SK-N-DZ (cell line): ENCODE results near the gene ADAMTSL1.
"Not testable (repeated sequence)": the region's sequence is repeated elsewhere in the genome, so short reads cannot be mapped to it uniquely, and the experiment has no call there.

Experiments
- DNase-seq: peaks from one replicate; pipeline ENCODE4 v3.0.0-alpha.2; 2015; ENCODE audit warnings: low spot score

Gene ADAMTSL1

DNA sequence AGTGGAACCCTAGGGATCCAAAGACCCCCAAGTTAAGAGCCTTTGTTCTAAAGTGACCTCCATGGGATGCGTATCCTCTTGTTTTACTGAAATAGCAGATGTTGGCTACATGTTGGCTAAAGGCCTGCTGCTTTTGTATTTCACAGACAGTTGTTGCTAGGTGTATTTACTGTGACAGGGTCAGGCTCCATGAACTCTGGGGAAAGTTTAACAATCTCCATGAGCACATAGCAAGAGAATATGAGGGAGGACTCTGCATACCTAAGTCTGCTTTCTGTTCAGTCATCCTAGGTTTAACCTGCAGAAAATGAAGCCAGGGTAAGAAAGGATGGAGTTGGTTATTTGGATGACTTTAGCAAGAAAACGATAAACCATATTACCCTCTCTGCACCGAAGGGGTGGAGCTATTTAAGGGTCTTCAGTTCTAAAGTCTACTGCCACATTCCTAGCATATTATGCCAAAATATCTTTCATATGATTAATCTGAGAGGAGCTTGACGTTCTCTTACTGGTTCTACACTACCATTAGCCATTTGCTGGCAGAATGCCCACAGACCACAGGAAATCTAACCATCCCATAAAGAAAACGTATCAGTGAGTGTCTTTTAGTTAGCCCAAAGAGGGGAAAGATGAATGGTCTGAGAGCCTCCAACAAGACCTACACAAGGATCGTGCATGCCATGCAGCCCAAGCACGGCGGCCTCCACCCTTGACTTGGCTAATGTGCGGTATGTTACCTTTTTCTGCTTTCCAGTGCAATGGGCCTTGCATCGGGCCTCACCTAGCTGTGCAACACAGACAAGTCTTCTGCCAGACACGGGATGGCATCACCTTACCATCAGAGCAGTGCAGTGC, 431.3 kb downstream of the ADAMTSL1 start:
- DNase-seq: no peak

DNA sequence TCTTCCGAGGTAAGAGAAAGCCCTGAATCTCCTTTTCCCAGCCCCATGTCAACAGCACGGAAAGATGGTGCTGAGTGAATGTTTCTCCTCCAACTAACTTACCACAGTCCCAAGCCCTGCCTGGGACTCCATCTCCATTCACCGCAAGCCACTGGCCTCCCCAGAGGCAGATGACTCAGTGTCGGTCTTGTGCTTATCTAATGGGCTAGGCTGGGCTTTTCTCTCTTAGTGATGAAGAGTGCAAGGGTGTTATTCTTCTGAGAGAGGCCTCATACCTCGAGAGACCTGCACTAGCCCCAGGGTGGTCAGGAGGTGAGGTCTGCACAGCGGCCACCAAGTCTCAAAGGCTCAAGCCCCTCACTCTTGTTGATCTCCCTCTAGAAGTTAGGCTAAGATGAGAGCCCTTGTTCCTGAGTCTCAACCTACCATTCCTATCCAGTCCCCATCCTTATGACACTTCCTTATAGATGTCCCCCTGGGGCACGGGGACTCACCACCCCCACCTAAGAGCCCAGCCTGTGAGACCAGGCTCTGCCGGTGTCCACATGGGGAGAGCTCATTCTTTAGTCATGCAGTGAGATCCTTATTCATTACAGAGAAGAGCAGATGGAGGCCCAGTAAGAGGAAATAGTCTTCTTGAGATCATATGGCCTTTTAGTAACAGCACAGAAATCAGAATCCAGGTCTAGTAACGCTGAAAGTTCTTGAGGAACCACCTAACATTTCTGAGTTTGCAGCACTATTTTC, 432.1 kb downstream of the ADAMTSL1 start:
- DNase-seq: no peak

DNA sequence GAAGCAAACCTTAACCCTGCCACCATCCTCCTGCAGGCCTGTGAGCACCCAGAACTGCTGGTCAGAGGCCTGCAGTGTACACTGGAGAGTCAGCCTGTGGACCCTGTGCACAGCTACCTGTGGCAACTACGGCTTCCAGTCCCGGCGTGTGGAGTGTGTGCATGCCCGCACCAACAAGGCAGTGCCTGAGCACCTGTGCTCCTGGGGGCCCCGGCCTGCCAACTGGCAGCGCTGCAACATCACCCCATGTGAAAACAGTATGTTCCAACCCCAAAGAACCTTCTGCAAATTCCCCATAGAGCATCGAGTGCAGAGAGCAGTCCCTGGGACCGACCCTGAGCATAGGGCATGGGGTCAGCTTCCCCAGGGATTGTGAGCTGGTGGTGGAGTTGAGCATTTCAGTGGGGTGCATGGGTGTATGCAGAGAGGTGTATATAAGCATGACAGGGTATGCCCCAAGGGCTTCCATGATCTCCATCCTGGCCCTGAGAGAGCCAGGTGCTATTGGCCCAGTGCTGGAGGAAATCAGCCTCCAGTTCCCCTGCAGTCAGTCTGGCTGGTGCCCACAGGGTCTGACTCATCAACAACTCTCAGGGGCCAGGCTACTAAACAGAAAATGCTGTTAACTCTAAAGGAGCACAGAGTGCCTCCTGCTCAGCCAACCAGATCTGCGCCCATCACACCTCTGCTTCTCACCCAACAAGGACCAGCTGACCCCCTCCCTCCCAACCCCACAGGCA, 432.9 kb downstream of the ADAMTSL1 start:
- DNase-seq: no peak

DNA sequence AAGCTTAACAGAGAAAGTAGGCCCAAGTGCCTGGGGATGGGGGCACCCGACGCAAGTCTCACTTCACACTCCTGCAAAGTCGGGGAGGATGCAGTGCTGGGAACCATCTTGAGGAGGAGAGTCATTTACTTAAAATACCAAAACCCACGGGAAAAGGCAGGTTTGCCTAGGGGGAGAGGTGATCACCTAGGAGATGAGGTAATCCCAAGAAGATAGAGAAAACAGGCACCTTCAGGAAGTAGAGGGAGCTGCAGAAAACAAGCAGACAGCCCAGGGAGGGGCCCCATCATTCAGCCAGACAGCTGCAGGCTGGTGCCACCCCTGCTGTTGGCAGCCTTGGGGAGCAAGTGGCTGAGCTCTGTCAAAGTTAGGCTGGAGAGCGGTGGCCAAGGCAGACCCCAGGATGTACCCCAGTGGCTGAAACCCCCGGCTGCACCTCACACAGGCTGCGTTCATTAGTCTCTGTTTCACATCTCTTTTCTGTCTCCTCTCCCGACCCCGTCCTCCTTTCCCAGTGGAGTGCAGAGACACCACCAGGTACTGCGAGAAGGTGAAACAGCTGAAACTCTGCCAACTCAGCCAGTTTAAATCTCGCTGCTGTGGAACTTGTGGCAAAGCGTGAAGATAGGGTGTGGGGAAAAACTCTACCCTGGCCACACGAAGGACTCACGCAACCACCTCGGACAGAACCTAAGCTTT, 434.1 kb downstream of the ADAMTSL1 start:
- DNase-seq: no peak

DNA sequence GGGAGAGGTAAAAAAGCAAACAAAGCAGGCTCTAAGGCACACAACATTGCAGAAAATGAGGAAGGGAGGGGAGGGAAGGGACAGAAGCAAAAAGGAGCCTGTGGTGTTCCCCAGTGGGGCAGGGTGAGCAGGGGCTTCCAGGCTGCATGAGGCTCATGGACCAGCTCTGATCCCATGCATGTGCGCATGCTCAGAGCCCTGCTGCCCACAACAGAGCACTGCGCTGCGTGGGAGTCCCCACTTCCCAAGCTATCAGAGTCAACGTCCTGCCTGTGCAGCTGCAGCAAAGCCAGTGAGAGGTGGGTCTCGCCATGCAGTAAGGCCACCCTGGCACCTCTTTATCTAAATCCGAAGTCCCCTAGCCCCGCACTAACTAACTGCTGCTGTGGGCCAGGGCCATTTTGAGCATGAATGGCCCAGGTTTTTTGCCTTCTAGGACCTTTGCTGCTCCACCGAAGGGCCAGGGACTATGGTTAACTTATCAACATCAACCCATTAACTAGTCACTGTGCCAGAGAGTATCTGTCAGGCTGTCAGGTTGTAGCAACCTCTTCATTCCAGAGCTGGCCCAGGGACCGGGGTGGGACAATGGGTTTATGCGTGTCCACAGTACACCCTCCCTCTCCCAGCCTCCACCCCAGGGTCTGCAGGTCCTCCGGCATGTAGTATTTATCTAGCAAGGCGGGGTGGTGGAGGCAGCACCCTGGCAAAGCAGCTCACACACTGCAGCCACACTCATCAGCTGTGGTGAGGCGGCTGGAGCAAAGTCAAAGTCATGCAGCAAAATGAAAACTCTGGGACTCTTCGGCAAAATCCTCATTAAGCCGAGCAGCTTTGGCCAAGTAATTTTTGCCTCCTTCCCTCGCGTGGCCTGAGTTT, 435.4 kb downstream of the ADAMTSL1 start:
- no peak for DNase-seq

DNA sequence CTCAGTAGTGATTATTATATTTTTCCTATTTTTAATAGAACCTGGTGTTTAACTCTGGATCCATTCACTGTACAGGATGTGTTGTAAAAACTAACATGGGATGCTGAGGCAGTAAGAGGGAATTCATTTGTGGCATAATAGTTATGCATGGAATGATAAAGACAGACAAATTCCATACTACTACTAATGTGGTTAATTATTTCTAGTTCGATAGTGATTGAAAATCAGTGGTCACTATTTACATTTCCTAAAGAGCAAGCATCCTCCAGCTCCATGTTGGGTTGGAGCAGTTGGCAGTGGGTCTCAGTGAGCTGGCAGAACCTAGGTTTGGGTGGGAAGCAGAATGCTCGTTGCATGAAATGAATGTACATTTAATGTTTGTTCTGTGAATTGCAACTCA, 436.5 kb downstream of the ADAMTSL1 start:
- DNase-seq: no peak

DNA sequence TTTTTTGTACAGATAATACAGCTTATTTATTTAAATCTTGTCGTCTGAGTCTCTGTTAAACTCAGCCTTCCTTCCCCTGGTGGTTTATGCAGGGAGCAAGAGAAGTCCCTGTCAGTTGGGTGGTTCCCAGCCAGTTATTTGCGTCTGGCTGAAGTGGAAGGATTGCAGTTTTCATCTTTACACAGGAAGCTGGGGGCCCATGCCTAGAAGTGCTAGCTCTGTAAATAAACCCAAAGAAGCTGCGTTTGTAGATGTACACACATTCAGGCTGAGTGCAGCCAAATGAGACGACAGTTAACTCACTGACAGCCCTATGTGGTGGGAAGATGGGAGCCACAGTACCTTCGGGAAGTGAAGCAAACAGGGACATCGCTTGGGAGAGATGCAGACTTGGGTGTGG, 437.0 kb downstream of the ADAMTSL1 start:
- no peak for DNase-seq

DNA sequence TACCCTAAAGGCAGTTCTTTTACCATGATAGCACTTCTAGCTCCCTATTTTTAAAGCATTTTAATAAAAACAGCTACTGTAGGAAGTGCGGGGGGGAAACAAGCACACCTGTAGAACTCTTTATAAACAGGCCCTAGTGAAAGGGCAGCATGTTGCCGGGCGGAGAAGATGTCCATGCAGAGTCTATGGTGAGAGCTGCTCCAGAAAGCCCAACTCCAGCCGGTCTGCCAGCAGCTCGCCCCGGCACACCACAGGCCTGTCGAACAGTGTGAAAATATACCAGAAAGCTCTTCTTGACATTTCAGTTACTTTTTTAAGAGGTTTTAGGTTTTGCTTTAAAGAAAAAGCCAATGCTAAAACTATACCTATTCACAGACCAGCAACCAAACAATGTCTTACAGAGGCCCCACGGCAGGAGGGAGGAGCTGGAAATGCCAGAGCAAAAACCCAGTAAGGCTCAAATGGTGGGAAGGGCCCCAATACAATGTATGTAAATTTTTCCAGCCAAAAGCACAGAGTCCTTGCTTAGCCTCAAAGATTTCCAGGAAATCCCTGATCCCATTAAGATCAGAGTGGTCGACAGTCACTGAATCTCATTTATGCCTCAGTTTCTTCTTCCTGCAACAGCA, 437.9 kb downstream of the ADAMTSL1 start:
- DNase-seq: no peak

DNA sequence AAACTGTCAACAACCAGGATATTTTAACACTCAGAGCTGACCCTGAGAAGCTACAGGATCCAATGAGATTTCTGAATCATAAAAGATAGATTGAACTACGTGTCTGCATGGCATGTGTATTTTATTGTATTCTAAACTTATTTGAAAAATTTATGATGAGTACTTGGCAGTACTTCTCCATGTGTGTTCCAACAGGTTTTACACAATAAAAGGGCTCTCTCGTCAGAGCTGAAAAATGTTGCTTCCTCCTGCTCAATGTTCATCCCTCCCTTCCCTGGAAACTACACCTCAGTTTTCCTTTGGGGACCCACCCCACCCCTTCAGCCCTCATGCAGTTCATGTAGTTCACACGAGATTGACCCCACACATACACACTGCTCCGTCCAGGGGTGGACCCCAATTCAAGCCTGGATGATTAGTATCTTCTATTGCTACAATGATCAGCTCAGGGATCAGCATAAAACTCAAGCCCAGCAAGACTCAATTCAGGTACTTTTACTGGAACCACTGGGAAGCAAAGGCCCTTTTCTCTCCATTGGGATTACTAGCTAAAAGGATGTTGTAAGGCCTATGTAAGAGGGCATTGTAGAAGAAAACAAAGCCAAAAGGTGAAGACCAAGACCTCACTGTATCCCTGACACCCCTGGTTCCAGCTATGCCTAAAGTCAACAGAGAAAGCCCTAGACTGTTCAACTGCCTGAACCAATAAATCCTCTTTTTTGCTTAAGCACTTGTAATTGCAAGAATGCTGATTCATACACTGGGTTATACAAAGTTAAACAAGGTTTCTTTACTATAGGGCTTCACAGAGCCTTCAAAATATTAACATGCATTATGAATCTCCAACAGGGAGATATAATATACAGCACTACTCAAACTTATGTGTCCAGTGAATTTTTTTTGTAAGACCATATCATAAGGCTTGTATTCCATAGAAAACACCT, 446.5 kb downstream of the ADAMTSL1 start:
- DNase-seq: no peak

DNA sequence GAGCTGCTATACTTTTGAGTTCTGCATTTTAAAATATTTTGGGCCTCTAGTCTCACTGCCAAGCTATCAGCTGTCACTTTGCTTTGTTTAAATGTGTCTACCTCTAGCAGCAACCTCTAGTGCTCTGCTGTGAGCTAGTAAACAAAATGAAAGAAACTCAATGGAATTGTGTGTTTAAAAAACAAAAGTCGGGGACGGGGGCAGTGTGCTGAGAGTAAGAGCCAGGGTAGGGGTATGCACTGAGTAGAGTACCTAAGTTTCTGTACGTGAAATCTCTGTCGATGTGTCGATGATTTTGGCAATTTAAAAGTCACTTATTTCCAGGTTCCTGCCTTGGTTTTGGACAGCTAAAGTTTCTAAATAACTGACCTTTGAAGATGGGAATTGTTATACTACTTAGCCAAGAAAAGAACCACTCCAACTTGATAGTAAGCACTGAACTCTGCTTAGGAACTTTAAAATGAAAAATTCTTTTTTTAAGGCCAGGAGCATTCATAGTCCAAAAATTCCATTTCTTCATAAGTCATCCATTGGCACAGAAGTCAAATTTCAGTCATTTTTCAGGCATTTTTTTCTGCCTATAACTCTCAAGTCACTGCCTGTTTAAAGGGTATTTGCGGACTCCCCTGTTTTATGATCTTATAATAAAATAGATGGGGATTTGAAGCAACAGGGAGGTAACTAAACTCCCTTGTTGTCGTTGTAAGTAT, 447.6 kb downstream of the ADAMTSL1 start:
- DNase-seq: no peak

DNA sequence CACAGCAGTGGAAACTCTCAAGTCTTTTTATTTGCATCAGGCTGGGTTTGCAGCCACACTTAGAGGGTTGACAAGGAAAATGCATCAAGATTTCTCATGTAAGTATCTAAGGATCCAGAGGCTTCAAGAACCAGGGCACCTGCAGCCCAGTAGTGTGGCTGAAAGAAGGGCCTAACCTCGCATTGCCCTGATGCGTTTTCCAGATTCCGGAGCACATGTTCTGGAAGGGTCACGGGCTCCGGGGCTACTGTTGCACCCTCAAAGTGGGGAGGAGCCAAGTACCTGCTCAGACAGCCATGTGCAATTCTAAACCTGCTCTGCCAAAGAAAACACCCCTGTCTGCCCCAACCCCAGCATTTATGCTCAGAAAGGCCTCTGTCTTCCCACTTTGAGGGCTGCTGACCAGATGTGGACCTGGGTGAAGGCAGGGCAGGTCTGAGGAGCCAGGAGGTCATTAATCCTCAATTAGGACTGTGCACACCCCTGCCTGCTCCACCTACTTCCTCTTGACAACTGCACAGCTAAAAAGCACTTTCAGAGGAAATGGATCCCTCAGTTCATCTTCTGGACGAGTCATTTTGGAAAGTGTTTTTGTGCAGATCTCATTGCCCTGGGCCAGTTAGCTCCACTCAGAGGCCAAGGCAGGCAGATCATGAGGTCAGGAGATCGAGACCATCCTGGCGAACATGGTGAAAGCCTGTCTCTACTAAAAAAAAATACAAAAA, 448.4 kb downstream of the ADAMTSL1 start:
- no peak for DNase-seq

DNA sequence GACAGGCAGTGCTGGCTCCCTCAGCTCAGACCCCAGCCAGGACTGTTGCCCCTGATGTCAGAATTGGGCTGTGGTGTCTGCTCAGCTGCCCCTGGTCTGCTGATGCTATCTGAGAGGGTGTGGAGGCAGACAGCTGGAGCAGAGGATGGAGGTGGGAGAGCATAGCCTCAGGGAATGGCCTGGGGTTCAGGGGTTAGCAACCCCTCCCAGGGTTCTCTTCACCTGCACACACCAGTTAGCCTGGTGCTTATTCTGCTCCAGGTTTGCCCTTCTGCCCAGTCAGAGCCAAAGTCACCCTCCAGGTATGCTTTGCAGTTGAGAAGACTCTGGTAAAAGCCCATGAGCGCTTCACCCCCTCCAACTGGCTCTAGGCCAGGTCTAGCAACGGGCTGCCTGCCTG, 449.2 kb downstream of the ADAMTSL1 start:
- peak; percentile 3 for DNase-seq

DNA sequence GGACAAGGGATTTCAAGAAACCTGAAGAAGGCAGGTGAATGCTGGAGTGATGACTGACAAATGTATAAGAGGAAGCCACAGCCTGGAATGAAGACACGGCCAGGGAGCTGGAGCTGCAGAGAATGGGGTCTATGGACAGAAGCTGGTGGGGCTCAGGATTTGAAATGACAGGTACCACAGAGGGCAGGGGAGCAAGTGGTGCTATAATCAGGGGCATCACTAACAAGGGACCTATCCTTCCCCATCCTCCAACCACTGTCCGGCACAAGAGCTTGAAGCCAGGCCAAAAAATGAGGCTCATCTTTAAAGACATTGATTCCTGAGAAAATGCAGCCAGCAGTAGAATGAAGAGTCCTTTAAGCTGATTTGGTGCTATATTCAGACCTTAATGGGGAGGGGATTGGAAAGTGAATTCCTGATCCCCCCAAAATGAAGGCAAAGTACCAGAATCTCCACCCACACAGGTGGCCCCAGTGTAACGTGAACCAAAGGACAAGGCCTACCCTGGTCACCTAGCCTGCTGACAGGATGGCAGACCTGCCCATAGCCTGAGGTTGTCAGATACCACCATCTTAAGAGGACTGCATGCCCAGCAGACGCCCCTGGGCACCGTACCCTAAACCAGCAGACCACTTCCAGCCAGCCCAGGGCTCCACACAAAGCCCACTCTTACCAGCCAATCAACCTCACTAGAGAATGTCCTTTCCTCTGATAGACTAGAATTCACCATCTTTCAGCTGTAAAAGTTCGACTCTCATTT, 449.9 kb downstream of the ADAMTSL1 start:
- no peak for DNase-seq

DNA sequence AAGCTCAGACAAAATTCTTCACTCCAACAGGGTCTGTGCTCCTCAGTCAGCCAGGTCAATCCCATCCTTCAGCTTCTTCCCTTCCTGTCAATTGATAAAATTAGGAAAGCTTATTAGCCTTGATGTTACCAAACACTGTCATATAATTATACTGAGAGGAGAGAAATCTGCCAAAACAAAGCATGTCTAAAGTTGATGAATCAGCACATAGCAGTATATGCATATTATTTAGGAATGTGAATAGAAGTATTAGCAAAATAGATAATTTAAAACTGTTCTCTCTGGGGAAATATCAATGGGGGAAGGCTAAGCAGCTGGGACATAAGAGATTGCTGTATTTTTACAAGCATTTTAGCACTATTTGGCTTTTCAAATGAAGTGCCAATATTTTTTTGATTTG, 451.9 kb downstream of the ADAMTSL1 start:
- DNase-seq: no peak

DNA sequence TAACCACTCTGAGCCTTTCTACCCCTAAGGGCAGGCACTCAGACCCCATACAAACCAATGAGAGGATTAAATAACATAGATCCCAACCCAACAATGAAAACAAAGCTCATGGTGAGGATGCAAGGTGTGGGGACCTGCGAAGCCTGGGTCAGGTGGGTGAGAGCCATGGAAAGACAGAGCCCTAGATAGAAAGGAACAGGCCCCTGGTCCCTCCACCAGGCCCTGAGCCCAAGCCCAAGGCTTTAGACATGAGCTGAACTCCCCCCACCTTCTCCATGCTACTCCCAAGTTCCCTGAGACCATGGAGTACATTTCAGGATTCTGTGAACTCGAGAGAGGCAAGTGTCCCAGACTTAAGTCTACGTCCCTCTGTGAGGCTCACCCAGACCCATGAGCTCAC, 452.6 kb downstream of the ADAMTSL1 start:
- no peak for DNase-seq

DNA sequence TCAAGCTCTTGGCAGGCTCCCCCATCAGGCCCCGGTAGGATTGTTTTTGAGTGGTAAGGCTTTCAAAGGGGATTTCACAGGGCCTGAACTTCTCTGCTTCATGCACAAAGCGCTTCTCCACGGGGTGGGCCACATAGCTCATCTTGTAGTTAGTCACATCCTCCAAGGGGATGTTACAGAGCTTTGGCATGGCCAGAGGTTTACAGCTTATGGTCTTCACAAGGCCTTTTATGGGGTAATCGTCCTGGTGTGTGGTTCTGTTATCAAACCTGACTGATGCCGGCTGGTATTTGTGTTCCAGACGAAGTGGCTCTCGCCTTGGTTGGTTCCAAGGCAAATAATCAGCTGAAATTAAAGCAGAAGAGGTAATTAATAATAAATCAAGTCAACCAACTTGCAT, 454.8 kb downstream of the ADAMTSL1 start:
- DNase-seq: no peak

DNA sequence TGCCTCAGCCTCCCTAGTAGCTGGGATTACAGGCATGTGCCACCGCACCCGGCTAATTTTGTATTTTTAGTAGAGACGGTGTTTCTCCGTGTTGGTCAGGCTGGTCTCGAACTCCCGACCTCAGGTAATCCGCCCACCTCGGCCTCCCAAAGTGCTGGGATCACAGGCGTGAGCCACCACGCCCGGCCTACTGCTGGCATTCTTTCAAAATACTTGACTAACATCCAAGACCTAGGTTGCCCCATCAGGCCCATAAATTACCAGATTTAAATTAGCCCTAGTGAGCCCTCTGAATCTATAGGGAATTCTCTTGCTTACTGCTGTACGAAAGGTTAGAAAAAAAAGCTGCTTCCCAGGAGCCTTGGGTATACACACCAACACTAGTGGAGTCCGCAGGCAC, 456.7 kb downstream of the ADAMTSL1 start:
- DNase-seq: not testable (repeated sequence)
